GM10847 (cell line): ENCODE data around the gene PPFIA1.

ENCODE experiments used
- POLR2A ChIP-seq: IDR thresholded peaks from 2 replicates; pipeline ENCODE4 v1.6.1; 2011; ENCODE audit not compliant: insufficient read length; ENCODE audit errors: extremely low read depth

Gene PPFIA1

DNA sequence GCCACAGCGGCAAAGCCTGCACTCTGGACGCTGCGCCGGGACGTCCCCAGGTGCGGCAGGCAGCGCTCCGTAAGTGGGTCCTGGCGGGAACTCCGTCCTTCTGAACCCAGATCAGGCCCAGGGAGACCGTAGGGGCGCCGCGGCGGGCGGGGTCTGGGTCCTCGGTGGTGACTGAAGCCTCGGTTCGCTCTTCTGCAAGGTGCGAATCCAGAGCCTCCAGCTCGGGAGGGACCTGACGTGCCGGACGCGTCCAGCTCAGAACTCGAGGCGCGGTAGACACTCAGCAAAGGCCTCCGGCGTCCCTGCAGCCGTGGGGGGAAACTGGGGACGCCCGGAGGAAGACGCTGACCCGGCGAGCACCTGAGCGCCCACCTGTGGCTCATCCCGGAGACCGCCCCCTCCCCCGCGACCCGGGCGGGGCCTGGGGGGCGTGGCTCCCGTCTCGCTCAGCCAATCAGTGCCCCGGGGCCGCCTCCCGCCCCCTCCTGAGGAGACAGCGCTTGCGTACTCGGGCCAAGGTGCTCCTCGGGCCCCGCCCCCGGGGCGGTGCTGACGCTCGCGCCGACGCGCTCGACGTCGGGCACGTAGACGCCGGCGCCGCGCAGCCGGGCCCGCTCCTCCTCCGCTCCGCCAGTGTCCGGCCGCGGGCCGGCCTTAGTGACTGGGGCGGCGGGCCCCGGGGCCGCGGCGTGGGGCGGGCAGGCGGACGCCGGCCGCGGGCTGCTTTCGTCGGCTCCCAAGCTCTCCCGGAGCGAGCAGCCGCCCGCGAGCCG, at the start of gene PPFIA1:
Gene PPFIA1, plus strand, starts transcription at position 587 of the 773 bp plus-strand sequence. CDS start 1,483 bp downstream, outside the sequence.
- peak; percentile 90 for TF ChIP-seq POLR2A

DNA sequence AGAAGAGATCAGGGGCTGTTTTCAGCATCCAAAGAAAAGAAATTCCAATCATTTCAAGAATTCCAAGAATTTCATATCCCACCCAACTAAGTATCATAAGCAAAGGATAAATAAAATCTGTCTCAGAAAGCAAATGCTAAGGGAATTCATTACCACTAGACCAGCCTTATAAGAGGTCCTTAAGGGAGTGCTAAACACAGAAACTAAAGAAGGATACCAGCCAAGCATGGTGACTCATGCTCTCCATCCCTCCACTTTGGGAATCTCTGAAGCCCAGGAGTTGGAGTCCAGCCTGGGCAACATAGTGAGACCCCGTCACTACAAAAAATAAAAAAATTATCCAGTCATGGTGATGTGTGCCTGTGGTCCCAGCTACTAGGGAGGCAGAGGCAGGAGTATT, 49.6 kb upstream of the PPFIA1 start:
- TF ChIP-seq POLR2A, result no peak

DNA sequence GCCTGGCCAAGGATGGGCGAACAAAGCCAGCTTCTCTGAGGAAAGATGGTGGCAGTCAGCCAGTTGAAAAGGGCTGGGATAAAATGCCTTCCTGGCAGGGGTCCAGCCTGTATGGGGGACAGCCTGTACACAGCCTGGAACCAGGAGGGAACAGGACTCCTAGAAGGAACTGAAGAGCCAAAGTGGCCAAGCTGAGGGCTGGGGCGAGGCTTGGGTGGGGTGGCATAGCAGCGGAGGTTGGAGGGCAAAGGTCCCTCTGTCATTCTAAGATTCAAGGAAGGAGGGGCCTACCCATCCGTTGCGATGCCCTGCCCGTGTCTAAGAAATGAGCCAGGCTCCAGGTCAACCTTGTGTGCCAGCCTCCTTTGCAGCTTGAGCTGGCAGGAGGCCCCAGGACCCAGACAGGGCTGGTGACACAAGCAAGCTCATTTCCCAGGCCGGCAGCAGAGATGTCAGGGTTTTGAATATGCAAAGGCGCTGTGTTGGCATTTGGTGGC, 44.8 kb upstream of the PPFIA1 start:
- no peak for TF ChIP-seq POLR2A

DNA sequence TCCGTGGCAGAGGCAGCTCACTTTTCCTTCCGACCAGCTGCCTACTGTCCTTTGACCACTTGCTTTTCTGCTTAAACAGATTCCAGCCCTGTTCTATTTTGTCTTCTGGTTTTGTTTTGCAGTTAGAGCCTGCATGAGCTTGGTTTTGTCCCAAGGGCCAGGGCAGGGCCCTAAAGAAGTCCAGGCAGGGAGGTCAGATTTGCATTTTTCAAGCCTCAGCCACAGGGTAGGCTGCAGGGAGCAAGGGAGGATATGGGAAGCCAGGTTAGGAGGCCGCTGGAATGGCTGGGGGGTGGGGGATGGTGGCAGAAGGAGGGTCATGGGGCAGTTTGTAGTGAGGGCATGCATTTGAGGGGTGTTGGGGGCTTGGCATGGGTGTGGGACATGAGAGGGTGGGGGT, 44.3 kb upstream of the PPFIA1 start:
- TF ChIP-seq POLR2A, result no peak

DNA sequence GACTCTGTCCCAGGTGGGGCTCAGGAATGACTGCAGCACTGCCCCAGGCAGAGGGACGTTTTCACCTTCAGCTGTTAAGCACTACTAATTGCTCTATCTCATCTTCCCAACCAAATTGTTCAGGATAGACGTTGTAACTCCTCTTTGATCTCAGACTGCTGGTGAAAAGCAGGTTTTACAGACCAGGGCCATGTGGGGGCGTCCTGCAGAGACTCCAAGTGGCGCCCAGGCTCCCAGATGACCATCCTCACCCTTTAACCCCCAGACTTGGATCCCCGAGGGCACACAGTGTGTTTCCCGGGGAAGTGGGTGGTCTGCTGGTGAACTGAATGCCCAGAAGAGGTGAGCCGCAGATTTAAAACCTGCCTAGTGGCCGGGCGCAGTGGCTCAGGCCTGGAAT, 43.5 kb upstream of the PPFIA1 start:
- TF ChIP-seq POLR2A, result no peak

DNA sequence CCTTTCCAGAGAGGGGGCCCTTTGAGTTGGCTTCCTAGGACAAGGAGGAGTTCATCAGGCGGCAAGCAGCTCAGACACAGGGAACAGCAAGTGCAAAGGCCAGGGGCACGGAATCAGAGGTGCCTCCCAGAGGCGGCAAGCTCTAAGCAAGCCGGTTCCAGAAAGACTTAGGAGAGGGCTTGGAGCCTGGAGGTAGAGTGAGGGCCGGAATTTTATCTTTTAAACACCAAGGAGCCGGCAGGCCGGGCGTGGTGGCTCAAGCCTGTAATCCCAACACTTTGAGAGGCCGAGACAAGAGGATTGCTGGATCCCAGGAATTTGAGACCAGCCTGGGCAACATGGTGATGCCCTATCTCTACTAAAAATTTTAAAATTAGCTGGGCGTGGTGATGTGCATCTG, 40.8 kb upstream of the PPFIA1 start:
- no peak for TF ChIP-seq POLR2A

DNA sequence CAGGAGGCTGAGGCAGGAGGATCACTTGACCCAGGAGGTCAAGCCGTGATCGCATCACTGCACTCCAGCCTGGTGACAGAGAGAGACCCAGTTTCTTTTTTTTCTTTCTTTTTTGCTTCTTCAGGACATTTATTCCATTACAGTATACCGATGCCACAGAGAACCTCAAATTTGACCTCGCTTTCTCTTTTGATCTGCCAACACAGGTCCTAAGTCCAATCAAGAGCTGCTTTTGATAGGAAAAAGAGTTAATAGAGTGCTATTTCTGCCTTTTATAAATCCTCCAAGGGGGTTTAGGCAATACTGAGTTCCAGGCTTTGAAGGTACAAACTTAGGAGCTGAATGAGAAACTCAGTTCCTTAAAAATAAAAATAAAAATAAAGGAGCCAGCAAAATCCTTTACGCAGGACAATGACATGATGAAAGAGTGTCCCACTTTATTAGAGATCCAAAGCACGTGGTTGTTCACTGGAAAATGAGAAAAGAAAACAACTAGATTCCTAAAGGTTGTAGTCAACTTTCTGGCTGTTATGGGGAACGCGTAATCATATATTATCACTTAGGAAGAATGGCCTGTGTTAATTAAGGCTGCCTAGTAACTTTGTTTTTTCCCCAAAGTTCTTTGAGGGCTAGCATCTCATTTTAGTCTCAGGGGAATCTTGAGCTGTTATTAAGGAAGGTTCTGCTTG, 40.2 kb upstream of the PPFIA1 start:
- no peak for TF ChIP-seq POLR2A

DNA sequence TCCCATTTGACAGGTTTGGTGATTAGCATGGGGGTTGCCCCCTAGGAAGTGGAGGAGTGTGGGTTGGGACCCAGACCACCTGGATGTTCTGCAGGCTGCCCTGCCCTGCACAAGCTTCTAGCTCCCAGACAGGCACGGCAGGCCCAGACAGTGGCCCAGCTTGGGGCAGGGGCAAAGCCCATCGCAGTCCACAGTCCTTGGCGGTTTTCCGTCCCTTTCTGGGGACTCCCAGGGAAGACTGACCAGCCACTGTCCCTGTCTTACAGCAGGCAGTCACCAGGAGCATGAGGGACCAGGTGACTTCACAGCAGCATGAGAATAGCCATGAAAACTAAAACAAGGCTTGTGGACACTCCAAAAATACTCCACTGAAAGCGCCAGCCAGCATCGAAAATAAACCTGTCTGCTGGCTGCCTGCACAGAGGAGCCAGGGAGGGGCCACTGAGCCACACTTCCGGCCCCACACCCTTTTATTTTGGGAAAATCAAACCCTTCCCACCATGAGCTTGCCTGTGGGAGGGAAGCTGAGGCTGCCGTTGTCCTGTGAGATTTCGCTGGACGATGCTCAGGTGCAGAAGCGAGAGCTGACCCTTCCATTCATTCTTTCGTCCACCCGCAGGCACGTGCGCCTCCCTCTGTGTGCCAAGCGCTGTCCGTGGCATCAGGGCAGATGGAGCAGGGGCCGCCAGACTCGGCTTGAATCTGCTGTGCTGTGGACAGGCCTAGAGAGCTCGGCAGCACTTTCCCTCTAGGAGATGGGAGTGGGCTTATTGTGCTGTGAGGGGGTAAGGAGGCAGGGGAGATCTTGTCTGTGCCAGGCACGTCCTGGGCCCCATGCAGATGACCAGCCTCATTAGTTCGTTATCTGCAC, 39.4 kb upstream of the PPFIA1 start:
- TF ChIP-seq POLR2A, result no peak

DNA sequence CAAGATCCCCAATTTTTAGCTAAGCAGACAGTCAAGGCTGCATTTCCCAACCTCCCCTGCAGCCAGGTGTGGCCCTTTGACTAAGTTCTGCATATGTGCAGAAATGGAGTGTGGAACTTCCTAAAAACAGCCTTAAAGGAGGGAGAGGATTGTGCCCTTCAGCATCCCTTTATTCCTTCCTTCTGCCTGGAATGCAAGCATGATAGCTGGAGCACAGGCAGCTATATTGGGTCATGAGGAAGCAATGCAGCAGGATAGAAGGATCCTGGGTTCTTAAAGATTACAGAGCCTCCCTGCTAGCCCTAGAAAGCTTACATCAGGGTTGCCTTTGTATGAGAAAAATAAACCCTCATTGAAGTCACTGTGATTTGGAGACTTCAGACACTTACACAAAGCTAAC, 37.5 kb upstream of the PPFIA1 start:
- no peak for TF ChIP-seq POLR2A

DNA sequence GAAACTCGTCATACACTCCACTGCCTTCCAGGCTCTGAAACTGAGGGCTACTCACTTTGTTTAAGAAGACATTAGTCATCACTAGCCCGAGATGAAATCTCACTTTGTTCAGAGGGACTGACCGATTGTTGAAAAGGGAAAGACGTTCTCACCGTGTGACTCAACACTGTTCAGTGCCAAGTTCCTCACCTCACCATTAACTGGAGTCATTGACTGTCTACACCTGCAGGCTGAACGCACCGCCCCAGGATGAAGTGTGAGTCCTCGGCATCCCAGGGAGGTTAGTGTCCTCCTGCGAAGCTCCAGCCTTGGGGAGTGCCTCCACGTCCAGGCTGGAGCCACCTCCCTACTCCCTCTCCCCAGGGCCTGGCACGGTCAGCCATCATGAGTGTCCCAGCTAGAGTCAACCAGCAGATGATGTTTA, 37.0 kb upstream of the PPFIA1 start:
- no peak for TF ChIP-seq POLR2A

DNA sequence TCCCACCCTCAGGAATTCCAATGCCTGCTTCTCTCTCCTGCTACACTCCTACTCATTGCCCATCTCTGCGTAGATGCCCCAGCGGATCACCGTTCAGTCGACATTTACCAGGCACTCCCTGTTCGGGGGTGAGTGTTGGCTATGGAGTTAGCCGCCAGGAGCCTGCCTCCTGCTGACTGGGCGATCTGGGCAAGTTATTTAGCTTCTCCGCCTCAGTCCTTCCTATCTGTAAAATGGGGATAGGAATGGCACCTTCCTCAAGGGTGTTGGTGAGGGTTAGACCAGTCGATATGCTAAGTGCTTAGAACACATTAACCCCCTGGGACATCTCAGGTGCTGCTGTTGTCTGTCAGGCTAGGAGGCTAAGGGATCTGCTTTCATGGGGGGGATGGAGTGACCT, 36.5 kb upstream of the PPFIA1 start:
- no peak for TF ChIP-seq POLR2A

DNA sequence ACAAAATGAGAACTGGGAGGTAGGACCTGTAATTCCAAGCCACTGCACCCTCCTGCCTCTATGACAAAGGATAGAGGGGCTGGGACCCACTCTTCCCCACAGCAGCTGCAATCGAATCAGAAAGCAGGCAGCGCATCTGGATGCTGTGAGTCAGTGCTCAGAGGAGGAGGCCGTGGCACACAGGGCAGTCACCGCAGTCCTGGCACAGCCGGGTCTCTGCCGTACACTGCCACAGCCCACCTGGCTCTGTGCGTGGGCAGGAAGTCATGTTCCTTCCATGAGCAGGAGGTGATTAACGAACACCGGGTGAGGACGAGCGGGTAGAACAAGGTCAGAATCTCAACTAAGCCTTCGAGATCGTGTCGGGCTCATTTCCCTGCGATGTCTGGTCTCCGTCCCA, 30.2 kb upstream of the PPFIA1 start:
- TF ChIP-seq POLR2A, result no peak

DNA sequence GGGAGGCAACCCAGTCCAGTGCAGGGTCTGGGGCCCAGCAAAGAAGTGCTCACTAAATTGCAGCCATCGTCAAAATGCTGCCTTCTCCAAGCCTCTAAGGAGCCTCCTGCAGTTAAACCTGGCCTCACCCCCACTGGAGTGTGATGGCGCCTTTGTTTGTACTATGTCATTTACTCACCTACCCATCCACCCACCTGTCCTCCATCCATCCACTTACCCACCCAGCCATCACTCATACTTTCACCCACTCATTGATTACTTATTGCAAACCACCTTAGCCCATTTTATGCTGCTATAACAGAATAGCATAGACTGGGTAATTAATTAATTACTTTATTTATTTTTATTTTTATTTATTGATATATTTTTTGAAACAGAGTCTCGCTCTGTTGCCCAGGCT, 28.8 kb upstream of the PPFIA1 start:
- no peak for TF ChIP-seq POLR2A

DNA sequence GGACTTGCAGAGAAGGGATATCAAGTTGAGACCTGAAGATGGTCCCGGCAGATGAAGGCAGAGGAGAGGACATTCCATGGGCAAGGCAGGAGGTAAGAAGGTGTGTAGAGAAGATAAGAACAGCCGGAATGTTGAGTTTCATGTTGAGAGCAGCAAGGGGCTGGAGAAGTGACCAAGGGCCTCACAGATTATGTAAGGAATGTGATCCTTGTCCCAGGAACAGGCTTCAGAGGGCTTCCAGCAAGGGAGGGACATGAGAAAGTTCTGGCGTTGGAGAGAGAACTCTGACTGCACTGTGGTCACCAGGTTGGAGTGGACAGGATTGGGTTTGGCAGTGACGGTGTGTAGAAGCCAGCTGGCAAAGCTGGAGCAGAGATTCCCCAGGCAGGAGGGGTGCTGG, 27.6 kb upstream of the PPFIA1 start:
- TF ChIP-seq POLR2A, result no peak

DNA sequence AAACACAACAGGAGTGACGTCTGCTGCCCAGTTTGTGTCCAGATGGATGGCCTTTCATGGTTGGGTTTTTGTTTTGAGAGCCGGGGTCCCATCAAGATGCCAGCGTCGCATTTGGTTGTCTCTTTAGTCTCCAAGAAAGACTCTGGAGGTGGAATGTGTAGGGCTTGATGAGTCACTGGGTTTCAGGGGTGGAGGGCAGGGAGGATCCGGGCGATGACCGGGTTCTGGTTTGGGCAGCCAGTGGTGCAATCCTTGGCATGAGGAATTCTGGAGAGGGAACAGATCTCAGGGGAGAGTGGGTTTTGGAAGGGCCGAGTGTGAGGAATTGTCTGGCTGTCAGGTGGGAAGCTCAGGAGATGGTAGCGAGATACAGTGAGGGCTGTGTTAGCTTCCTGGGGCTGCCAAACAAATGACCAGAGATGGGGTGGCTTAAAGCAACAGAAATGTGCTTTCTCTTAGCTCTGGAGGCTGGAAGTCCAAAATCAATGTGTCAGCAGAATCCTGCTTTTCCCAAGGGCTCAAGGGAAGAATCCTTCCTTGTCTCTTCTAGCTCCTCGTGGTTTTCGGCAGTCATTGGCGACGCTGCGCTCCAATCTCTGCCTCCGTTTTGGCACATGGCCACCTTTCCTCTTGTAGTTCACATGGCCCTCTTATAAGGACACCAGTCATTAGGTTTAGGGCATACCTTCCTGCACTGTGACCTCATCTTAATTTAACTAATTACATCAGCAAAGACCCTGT, 26.4 kb upstream of the PPFIA1 start:
- TF ChIP-seq POLR2A, result no peak
